B cell (primary cell): ENCODE measurements around the gene MATN1. TPM values are rescaled to one million over a fixed set of nuclear protein-coding genes. Genes with fewer than 3 reads are reported as not detected.

Experiments
- ATAC-seq: fragments of 200-7000 bp; cut with Tn5 transposase; one replicate; pipeline ENCODE4 v1.10.0; 2021; ENCODE audit warnings: low read depth, mild to moderate bottlenecking, moderate number of reproducible peaks, moderate library complexity
- CTCF ChIA-PET: fragments of 350-600 bp; sonication (Branson Sonifier 250); formaldehyde crosslinking; loops from one replicate; lab custom pipeline; 2021; ENCODE audit warnings: antibody characterized with exemption, inconsistent platforms; lab: Charles Lee
- POLR2A ChIA-PET: fragments of 350-600 bp; sonication (Branson Sonifier 250); formaldehyde crosslinking; loops from one replicate; lab custom pipeline; 2021; ENCODE audit warnings: antibody characterized with exemption; lab: Charles Lee
- DNase-seq: peaks from one replicate; pipeline ENCODE4 v3.0.0; 2013
- H2AFZ ChIP-seq: 2 replicates; pipeline ENCODE4 v1.6.1; 2012; ENCODE audit warnings: mild to moderate bottlenecking, low read depth, low read length; ENCODE audit not compliant: insufficient read depth, poor library complexity, severe bottlenecking
- H3K27ac ChIP-seq, 2 donors: 1 replicate in 1 of 2; 2 replicates in 1 of 2; pipeline ENCODE4 v1.5.1; 2012 to 2013; ENCODE audit warnings: low read length in 2 of 2, mild to moderate bottlenecking in 2 of 2, moderate library complexity in 1 of 2
- H3K27me3 ChIP-seq, 4 experiments: fragments of 200-600 bp in 1 of 4; sonication (generic) in 1 of 4; replicated peaks in 1 of 4; 1 replicate in 2 of 4; 2 replicates in 2 of 4; pipeline versions ENCODE4 v1.6.1 to v1.7.0; 2013 to 2016; ENCODE audit warnings: low read length in 3 of 4, mild to moderate bottlenecking in 2 of 4, mixed read lengths in 1 of 4, moderate library complexity in 1 of 4; ENCODE audit not compliant: insufficient read depth in 4 of 4, control insufficient read depth in 3 of 4; ENCODE audit errors: control extremely low read depth in 1 of 4
- H3K36me3 ChIP-seq, 2 experiments: replicated peaks in 1 of 2; 1 replicate in 1 of 2; 2 replicates in 1 of 2; pipeline versions ENCODE4 v1.6.1 to v1.7.1; 2013; ENCODE audit warnings: low read length in 1 of 2; ENCODE audit not compliant: insufficient read depth in 2 of 2, control insufficient read depth in 1 of 2; ENCODE audit errors: control extremely low read depth in 1 of 2, extremely low read depth in 1 of 2
- H3K4me1 ChIP-seq, 2 donors: fragments of 200-600 bp in 1 of 2; sonication (generic) in 1 of 2; 1 replicate in 1 of 2; 2 replicates in 1 of 2; pipeline versions ENCODE4 v1.5.1 to v1.6.1; 2013 to 2017; ENCODE audit warnings: low read length in 2 of 2; ENCODE audit not compliant: control insufficient read depth in 2 of 2, insufficient read depth in 2 of 2
- H3K4me2 ChIP-seq: replicated peaks from 2 replicates; pipeline ENCODE3; 2012; ENCODE audit warnings: mild to moderate bottlenecking, low read depth, low read length; ENCODE audit not compliant: poor library complexity, severe bottlenecking
- H3K4me3 ChIP-seq, 5 experiments: fragments of 200-600 bp in 1 of 5; sonication (generic) in 1 of 5; 1 replicate in 3 of 5; 2 replicates in 2 of 5; pipeline versions ENCODE4 v1.5.1 to v1.7.0; 2011 to 2016; ENCODE audit warnings: low read length in 4 of 5, mild to moderate bottlenecking in 4 of 5, low read depth in 2 of 5, control low read depth in 1 of 5, moderate library complexity in 1 of 5; ENCODE audit not compliant: insufficient read depth in 1 of 5; ENCODE audit errors: control extremely low read depth in 1 of 5, extremely low read depth in 1 of 5
- H3K79me2 ChIP-seq: fragments of 200-600 bp; sonication (generic); one replicate; pipeline ENCODE4 v1.6.0; 2016; ENCODE audit warnings: low read length; ENCODE audit not compliant: control insufficient read depth, insufficient read depth
- H3K9ac ChIP-seq: fragments of 200-600 bp; sonication (generic); 2 replicates; pipeline ENCODE4 v1.6.1; 2017; ENCODE audit warnings: mild to moderate bottlenecking, low read length, moderate library complexity
- H3K9me3 ChIP-seq, 3 donors: one replicate each; pipeline versions ENCODE4 v1.6.1 to v1.7.1; 2013; ENCODE audit warnings: low read length in 2 of 3; ENCODE audit not compliant: control insufficient read depth in 2 of 3, insufficient read depth in 1 of 3; ENCODE audit errors: control extremely low read depth in 1 of 3
- H4K20me1 ChIP-seq: 2 replicates; pipeline ENCODE4 v1.6.0; 2012; ENCODE audit warnings: mild to moderate bottlenecking, low read length; ENCODE audit not compliant: insufficient read depth, control insufficient read depth, poor library complexity, severe bottlenecking
- H3K27ac Mint-ChIP-seq: one replicate; pipeline ENCODE4 v1.8.0; 2021; ENCODE audit warnings: mixed read lengths
- H3K27me3 Mint-ChIP-seq: one replicate; pipeline ENCODE4 v1.8.0; 2021; ENCODE audit warnings: mixed read lengths
- H3K4me1 Mint-ChIP-seq: one replicate; pipeline ENCODE4 v1.8.0; 2021; ENCODE audit warnings: mixed read lengths
- H3K4me3 Mint-ChIP-seq: one replicate; pipeline ENCODE4 v1.8.0; 2021; ENCODE audit warnings: mixed read lengths
- H3K9me3 Mint-ChIP-seq: one replicate; pipeline ENCODE4 v1.8.0; 2022; ENCODE audit warnings: mixed read lengths; ENCODE audit not compliant: insufficient read depth
- CTCF ChIP-seq: fragments of 200-600 bp; IDR thresholded peaks from one replicate; pipeline ENCODE4 v1.8.0; 2022; ENCODE audit warnings: antibody characterized with exemption, mild to moderate bottlenecking
- EZH2 ChIP-seq: IDR thresholded peaks from 2 replicates; pipeline ENCODE4 v1.6.1; 2012; ENCODE audit warnings: borderline replicate concordance, low read depth, mild to moderate bottlenecking, moderate library complexity, low read length; ENCODE audit not compliant: insufficient read depth, poor library complexity, severe bottlenecking
- WGBS: methylation state at CpG from one replicate; pipeline ENCODE4 v1.1.5; 2013; ENCODE audit warnings: missing lambda C conversion rate; ENCODE audit not compliant: insufficient coverage; 5-methylcytosine and 5-hydroxymethylcytosine counted together
- intact Hi-C: fragments of 100-400 bp; cut with micrococcal nuclease; formaldehyde crosslinking; loops from one replicate; pipeline ENCODE4 v1.10.0; 2022
- polyA plus RNA-seq: library from polyadenylated mRNA; depleted of rRNA; stranded (reverse); fragments of >200 nt; gene quantifications from 2 replicates; pipeline ENCODE4 v1.2.3, GENCODE V29; 2012
- total RNA-seq, 2 donors: library from RNA; stranded (reverse); fragments of 120-200 nt in 1 of 2; gene quantifications; 1 replicate in 1 of 2; 2 replicates in 1 of 2; pipeline versions ENCODE4 v1.2.3 to v1.2.4, GENCODE V29; 2013 to 2022

MATN1 gene
- total and polyA plus RNA-seq, 2 donors (not counting 1 experiment from before 2014, with no cell fraction given), result 2.5 to 3.2 TPM

- DNase-seq (no peak), ATAC-seq (no peak)
- peaks cover 0 to 30% of the 10 kb centered on the region in 2 experiments for H3K36me3 ChIP-seq
- peaks cover 23 to 62% of the 10 kb centered on the region in 2 donors for H3K4me1 ChIP-seq
- H3K4me1 Mint-ChIP-seq, result peaks cover 51% of the 10 kb centered on the region
- intact Hi-C loops, result loop anchor here (1.0 to 10.0 kb wide), 10 partner anchors 23 to 1068 kb away; partner anchors contain the start of genes PEF1, PUM1, SNRNP40 and ZCCHC17
- H3K79me2 ChIP-seq, result peaks cover 57% of the 10 kb centered on the region
- H3K4me3 Mint-ChIP-seq, result peak overlapping the region; percentile 88
- peak overlapping the region in 4 of 5 experiments; percentile 91 to 96 (median 94) for H3K4me3 ChIP-seq
- H3K9ac ChIP-seq, result peak overlapping the region; percentile 95
- no peak for TF ChIP-seq EZH2
- TF ChIP-seq CTCF, result peak; percentile 99
- peaks cover 0 to 14% (median 4%) of the 10 kb centered on the region in 3 donors for H3K9me3 ChIP-seq
- WGBS, result 27% methylated on average over 17 of the region's 21 CpGs
- H3K27ac ChIP-seq, result peak overlapping the region; percentile 99 to 100
- peaks cover 41% of the 10 kb centered on the region for H4K20me1 ChIP-seq
- H3K9me3 Mint-ChIP-seq, result peaks cover 2% of the 10 kb centered on the region
- peak overlapping the region; percentile 87 for H2AFZ ChIP-seq
- CTCF ChIA-PET, result interaction anchor here (0.6 to 38.6 kb wide), 20 partner anchors 12 to 254 kb away, joined by 3 to 769 read pairs (median 6); partner anchors contain the start of gene LAPTM5
- POLR2A ChIA-PET, result interaction anchor here (0.6 to 3.4 kb wide), 8 partner anchors 8 to 209 kb away, joined by 4 to 57 read pairs (median 14); partner anchors contain the start of gene LAPTM5
- H3K27me3 ChIP-seq, result no peaks in the 10 kb centered on the region
- H3K27me3 Mint-ChIP-seq, result no peaks in the 10 kb centered on the region
- peak overlapping the region; percentile 100 for H3K4me2 ChIP-seq
- H3K27ac Mint-ChIP-seq, result peak overlapping the region; percentile 94
Observed at GRCh38 chr1:30719406-30720270, 3.7 kb downstream of the MATN1 start.
